SK-N-DZ (cell line): ENCODE data around the gene NECAB2.

ENCODE experiments used
- DNase-seq: peaks from one replicate; pipeline ENCODE4 v3.0.0-alpha.2; 2015; ENCODE audit warnings: low spot score
- small RNA-seq, 2 experiments: library from RNA; depleted of rRNA; stranded (forward); fragments of <200 nt; gene quantifications; one replicate each; pipeline ENCODE3, GENCODE V24; 2014

Gene NECAB2

DNA sequence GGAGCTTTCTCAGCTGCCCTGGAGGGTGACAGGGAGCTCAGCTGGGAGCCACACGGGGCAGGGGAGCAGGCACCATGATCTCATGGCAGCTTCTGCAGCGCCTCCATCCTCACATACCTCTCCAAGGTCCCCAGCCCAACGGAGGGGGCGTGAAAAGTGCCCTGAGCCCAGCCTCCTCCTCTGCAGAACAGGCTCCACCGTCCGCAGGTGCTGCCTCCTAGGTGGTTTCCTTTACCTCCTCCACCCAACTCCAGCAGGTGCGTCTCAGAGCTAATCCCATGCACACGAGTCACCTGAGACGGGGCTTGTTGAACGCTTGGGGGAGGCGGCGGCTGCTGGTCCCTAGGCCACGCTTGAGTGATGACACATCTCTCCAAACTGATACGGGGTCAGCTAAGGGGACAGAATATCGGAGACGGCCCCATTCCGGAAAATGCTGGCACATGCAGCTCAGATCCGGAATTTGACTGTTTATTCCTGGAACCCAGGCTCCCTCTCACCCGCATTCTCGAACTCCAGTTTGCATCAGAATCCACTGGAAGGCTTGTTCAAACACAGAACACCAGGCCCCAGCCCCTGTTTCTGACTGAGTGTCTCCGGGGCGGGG is 74.9 kb downstream of the NECAB2 start:
- DNase-seq: no peak

DNA sequence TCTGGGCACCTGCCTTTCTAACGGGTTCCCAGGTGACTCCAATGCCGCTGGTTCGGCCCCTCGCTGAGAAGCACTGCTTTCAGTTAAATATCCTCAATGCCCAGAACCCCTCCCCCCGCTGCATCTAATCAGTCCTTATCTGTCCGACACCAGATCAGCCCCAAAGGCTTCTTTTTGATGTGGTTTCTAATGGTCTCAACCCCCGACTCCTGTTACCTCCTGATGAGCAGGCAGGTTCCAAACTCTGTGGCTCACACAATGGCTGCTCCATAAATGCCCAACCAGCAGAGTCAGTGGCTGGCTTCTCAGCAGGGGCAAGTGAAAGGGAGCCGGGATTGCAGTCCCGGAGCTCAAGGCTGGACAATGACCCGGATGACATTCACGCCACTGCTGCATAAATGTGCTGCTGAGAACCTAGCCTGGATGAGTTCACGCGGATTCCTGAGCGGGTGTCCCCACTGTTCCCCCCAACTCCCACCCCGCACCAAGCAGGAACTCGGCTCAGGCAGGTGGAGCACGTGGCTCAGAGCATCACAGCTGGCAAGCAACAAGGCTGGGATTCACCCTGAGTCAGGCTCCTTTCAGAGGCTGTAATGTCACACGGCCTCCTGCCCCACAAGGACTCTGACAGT is 75.6 kb downstream of the NECAB2 start:
- DNase-seq: no peak

DNA sequence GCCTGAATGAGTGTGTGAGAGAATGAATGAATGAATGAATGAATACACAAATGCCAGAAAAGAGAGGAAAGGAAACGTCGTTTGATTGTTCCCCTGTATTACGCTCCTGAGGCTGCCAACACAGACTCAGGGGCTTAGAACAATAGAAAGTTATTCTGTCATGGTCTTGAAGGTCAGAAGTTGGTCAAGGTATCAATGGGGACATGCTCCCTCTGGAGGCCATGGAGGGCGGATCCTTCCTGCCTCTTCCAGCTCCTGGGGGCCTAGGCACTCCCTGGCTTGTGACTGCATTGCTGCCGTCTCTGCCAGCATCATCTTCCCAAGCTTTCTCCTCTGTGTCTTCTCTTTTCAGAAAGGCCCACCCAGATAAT is 76.1 kb downstream of the NECAB2 start:
- DNase-seq: peak; percentile 69

DNA sequence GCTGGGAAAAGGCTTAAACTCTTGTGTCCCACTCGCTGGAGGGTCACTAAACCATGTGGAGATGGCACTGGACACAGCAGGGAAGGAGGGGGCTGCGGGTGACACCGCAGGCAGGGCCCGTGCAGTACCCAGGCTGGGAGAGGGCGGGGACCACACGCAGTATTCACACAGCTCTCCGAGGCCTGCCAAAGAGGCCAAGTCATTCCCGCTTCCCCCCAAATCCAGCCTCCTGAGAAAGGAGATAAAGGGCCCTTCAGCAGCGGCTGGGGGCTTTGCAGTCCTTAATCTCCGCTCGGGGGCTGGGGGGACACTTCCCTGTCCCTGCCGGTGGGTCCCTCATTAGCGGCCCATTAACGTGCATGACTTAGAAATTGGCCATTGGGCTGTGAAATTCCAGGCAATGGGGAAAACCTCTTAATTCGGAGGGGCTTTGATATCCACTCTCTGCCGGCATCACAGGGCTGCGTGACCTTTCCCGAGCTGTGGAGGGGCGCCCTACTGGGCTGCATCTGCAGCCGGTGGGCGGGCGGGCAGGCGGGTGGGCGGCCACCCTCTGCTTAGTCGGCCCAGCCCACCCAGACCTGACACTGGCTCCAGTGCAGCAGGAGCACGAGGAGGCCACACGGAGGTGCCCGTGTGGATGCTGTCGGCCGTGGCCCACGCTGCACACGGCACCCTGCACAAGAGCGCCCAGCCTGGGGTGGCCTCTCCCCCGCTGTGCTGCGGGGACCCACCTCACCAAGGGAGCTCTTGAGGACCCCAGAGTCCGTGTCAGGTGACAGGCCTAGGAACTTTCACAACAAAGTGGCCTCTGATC is 77.2 kb downstream of the NECAB2 start:
- DNase-seq: no peak

DNA sequence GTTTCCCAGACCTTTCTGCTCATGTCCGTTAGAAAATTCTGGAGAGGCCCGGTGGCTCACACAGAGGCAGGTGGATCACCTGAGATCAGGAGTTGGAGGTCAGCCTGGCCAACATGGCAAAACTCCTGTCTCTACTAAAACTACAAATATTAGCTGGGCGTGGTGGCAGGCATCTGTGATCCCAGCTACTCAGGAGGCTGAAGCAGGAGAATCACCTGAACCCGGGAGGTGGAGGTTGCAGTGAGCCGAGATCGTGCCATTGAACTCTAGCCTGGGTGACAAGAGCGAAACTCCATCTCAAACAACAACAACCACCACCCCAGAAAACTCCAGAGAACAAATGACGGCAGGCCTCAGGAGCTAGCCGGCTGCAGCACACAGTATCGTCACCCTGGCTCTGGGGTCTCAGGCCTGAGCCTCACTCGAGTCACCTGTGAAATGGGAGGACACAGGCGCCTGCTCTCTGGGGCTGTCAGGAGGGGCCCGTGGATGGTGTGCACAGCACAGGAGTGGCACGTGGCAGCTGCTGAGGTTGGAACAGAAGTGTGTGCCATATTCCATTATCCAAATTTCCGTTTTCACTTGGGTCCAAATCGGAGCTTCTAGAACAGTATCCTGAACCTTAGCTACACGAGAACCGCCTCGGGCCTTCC is 77.9 kb downstream of the NECAB2 start:
- DNase-seq: no peak

DNA sequence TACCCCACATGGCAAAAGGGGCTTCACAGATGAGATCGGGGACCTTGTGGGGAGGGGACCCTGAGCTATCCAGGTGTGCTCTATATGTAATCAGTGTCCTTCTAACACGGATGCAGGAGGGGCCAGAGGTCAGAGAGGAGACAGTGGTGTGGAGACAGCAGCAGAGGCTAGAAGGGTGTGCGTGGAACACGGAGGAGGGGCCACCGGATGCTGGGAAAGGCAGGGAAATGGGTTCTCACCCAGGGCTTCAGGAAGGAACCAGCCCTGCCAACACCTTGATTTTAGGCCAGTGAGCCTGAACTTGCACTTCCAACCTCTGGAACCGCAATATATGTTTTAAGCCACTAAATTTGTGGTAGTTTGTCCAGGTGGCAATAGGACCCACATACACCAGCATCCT is 79.2 kb downstream of the NECAB2 start:
- no peak for DNase-seq

DNA sequence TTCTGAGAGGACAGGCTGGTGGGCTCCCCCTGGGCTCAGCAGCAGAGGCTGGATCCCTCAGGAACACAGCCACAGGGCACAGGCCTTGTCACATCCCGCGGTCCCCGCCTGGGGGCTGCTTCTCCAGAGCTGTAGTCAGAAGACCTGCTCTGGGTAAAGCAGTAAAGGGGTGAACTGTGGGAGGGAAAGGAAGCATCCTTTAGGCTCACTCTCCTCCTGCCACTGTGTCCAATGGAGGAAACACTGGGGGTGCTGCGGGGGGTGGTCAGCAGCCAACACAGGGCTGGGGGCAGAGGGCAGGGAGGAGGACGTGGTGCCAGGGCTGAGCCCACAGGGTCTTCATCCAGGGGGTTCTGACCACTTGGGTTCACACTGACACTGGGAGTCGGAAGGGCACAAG is 79.6 kb downstream of the NECAB2 start:
- DNase-seq: no peak

DNA sequence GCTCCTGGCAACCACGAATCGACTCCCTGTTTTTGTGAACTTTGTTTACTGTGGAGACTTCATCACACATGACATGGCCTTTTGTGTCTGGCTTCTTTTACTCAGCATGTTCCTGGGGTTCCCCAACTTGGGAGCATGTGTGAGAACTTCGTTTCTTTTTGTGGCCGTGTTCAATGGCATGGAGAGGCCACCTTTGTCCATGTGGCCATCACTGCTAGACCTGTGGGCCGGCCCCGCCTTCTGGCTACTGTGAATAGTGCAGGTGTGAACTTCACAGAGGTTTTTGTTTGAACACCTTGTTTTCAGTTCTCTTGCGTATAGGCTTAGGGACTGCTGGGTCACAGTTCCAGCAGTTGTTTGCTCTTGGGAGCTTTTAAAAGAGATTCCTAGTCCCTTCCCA is 80.2 kb downstream of the NECAB2 start:
- DNase-seq: no peak

DNA sequence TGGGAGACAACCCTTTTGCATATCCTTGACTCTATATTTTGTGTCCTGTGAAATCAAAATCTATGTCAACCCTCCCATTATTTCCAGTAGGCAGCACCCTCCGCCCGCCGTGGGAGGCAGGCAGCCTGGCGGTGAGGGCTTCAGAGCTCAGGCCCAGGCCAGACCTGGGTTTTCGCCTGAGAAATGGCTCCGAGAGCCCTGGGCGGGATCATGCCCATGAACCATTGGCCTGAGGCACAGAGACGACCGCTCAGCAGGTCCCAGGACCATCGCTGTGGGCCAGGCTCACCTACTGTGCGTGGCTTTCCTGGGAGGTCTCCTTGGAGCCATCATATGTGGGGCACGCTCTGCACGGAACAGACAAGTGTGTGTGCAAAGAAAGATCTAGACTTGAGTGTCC is 80.8 kb downstream of the NECAB2 start:
- DNase-seq: no peak

DNA sequence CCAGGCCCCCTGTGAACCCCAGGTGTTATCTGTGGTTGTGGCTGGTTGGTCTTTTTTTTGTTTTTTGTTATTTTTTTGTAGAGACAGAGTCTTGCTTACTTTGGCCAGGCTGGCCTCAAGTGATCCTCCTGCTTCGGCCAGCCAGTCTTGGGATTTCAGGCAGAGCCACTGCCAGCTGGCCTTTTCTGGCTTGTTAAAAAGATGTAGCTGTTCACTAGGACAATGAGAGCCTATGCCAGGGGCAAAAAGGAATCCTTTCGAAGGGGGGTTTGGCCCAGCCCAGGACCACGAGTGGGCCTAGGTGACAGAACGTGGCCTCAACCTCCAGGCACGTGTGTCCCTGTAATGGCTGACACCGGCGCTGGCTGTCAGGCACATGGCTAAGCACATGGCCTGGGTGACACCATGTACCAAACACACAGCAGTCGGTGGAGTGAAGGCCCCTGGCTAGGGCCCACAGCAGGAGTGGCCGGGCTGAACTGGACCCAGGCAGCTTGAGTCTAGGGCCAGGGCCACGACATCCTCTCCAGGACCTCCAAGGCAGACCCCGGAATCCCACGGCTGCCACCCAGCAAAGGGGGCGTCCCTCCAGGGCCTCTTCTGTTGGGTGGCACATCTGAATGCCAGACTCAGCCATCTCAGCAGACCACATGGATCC is 81.5 kb downstream of the NECAB2 start:
- DNase-seq: no peak

DNA sequence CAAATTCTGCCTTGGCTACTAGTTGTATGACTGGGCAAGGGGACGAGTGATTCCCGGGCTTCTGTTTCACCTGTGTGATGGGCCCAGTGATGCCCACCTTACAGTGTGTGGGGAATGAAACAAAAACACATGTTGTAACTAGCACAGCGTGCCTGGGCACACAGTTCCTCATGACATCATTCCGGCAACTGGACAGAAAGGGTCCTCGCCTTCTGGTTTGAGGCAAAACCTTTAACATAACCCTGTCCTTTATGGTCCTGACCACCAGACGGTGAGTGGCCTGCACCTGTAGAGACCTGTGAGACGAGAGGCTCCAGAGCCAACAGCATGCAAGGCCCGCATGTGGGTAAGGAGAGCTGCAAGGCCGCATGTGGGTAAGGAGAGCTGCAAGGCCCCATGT is 82.3 kb downstream of the NECAB2 start:
- no peak for DNase-seq

DNA sequence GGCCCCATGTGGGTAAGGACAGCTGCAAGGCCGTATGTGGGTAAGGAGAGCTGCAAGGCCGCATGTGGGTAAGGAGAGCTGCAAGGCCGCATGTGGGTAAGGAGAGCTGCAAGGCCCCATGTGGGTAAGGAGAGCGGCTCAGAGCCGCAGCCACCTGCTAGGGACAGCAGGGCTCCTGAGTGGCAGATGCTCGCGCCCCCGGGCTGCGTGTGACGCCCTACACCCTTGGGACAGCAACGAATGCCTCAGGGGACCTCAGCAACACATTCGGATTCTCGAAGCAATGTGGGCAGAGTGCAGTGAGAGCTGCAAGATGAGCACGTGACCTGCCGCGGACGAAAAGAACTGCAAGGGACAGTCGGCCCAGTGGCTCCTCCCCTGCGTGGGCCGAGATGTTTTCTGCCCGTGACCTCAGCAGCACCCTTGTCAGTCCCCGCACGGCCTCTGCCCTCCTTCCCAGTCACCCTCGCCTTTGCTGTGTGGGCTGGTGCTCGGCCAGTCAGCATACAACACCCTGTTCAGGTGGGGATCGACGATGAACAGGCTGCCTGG is 84.1 kb downstream of the NECAB2 start:
- no peak for DNase-seq

Small RNAs within 50 kb of the gene (small RNA-seq; reads per million reads assigned to genes)
- 0 to 0.04 reads per million in 2 experiments for gene RNA5SP432
